IMR-90 (cell line): ENCODE results near the gene TENT4B. TPM values are rescaled to one million over a fixed set of nuclear protein-coding genes. Genes with fewer than 3 reads are reported as not detected.

Source experiments
- ATAC-seq: fragments of 200-7000 bp; cut with Tn5 transposase; 2 replicates; pipeline ENCODE4 v1.9.1; 2020; ENCODE audit warnings: low read depth, mild to moderate bottlenecking, moderate library complexity
- BruUV-seq: library from RNA; stranded (reverse); fragments of 400-500 nt; replicated peaks from 2 replicates; lab custom pipeline; 2021; lab: Mats Ljungman, UMichigan
- CTCF ChIA-PET: fragments of 300-600 bp; formaldehyde crosslinking; extraction: SDS; loops from one replicate; lab custom pipeline; 2021; ENCODE audit warnings: antibody characterized with exemption; lab: Yijun Ruan, JAX
- POLR2A ChIA-PET: fragments of 300-600 bp; sonication (Branson Sonifier 250); formaldehyde crosslinking; loops from one replicate; lab custom pipeline; 2022; ENCODE audit warnings: antibody characterized with exemption; ENCODE audit not compliant: unreplicated experiment; lab: Charles Lee
- DNase-seq: peaks from one replicate; pipeline ENCODE4 v3.0.0; 2013
- H2AFZ ChIP-seq: replicated peaks from 2 replicates; pipeline ENCODE3; 2013; ENCODE audit warnings: low read length, mild to moderate bottlenecking; ENCODE audit not compliant: poor library complexity
- H2AK5ac ChIP-seq: 2 replicates; pipeline ENCODE4 v1.6.1; 2013; ENCODE audit warnings: low read depth, low read length, inconsistent platforms
- H2AK9ac ChIP-seq: replicated peaks from 2 replicates; pipeline ENCODE3; 2013; ENCODE audit warnings: mild to moderate bottlenecking, low read depth, low read length, moderate library complexity; ENCODE audit not compliant: poor library complexity
- H2BK120ac ChIP-seq: 2 replicates; pipeline ENCODE4 v1.6.1; 2013; ENCODE audit warnings: low read depth, low read length, inconsistent platforms
- H2BK15ac ChIP-seq: 3 replicates; pipeline ENCODE4 v1.6.1; 2013; ENCODE audit warnings: low read depth, low read length, inconsistent platforms
- H2BK20ac ChIP-seq: 2 replicates; pipeline ENCODE4 v1.6.1; 2013; ENCODE audit warnings: low read depth, mild to moderate bottlenecking, inconsistent platforms, low read length, moderate library complexity
- H2BK5ac ChIP-seq: 2 replicates; pipeline ENCODE4 v1.6.1; 2013; ENCODE audit warnings: mild to moderate bottlenecking, low read depth, low read length, inconsistent platforms; ENCODE audit not compliant: poor library complexity, severe bottlenecking
- H3K14ac ChIP-seq: replicated peaks from 2 replicates; pipeline ENCODE4 v1.6.1; 2013; ENCODE audit warnings: low read depth, low read length, inconsistent platforms
- H3K18ac ChIP-seq: 2 replicates; pipeline ENCODE4 v1.6.1; 2013; ENCODE audit warnings: low read depth, low read length, control low read depth
- H3K23ac ChIP-seq: 2 replicates; pipeline ENCODE4 v1.6.1; 2013; ENCODE audit warnings: low read depth, low read length, inconsistent platforms
- H3K27ac ChIP-seq: 2 replicates; pipeline ENCODE4 v1.5.1; 2013; ENCODE audit warnings: mild to moderate bottlenecking, control low read depth, low read length; ENCODE audit not compliant: insufficient read depth
- H3K27me3 ChIP-seq: 2 replicates; pipeline ENCODE4 v1.6.1; 2013; ENCODE audit warnings: low read length; ENCODE audit not compliant: control insufficient read depth, insufficient read depth
- H3K36me3 ChIP-seq: 2 replicates; pipeline ENCODE4 v1.6.1; 2013; ENCODE audit warnings: low read length, mixed read lengths; ENCODE audit not compliant: control insufficient read depth, insufficient read depth
- H3K4ac ChIP-seq: 2 replicates; pipeline ENCODE4 v1.6.1; 2013; ENCODE audit warnings: low read depth, low read length, inconsistent platforms
- H3K4me1 ChIP-seq: 2 replicates; pipeline ENCODE4 v1.6.1; 2013; ENCODE audit warnings: low read length, mixed read lengths; ENCODE audit not compliant: control insufficient read depth, insufficient read depth
- H3K4me2 ChIP-seq: 2 replicates; pipeline ENCODE4 v1.6.1; 2013; ENCODE audit warnings: low read depth, mild to moderate bottlenecking, control low read depth, low read length, moderate library complexity
- H3K4me3 ChIP-seq: 2 replicates; pipeline ENCODE4 v1.5.1; 2013; ENCODE audit warnings: low read depth, mild to moderate bottlenecking, control low read depth, low read length, moderate library complexity; ENCODE audit not compliant: insufficient read depth
- H3K56ac ChIP-seq: 2 replicates; pipeline ENCODE4 v1.6.1; 2013; ENCODE audit warnings: low read length, inconsistent platforms; ENCODE audit not compliant: insufficient read depth; ENCODE audit errors: extremely low read depth
- H3K79me1 ChIP-seq, 2 experiments: 2 replicates each; pipeline ENCODE4 v1.6.1; 2013; ENCODE audit warnings: low read length in 2 of 2, inconsistent platforms in 1 of 2, low read depth in 1 of 2
- H3K9ac ChIP-seq: 2 replicates; pipeline ENCODE4 v1.6.1; 2013; ENCODE audit warnings: low read depth, low read length, control low read depth
- H3K9me1 ChIP-seq: 2 replicates; pipeline ENCODE4 v1.6.1; 2013; ENCODE audit warnings: low read length, inconsistent platforms; ENCODE audit not compliant: insufficient read depth
- H3K9me3 ChIP-seq: 2 replicates; pipeline ENCODE4 v1.6.1; 2013; ENCODE audit warnings: low read length; ENCODE audit not compliant: control insufficient read depth, insufficient read depth
- H4K20me1 ChIP-seq: 2 replicates; pipeline ENCODE4 v1.6.1; 2013; ENCODE audit warnings: low read length, inconsistent platforms; ENCODE audit not compliant: insufficient read depth
- H4K5ac ChIP-seq: 2 replicates; pipeline ENCODE4 v1.6.1; 2013; ENCODE audit warnings: mild to moderate bottlenecking, low read depth, low read length, control low read depth
- H4K8ac ChIP-seq, 2 experiments: 2 replicates each; pipeline ENCODE4 v1.6.1; 2013; ENCODE audit warnings: low read depth in 2 of 2, low read length in 2 of 2, control low read depth in 1 of 2, inconsistent platforms in 1 of 2
- H4K91ac ChIP-seq: 2 replicates; pipeline ENCODE4 v1.6.1; 2013; ENCODE audit warnings: low read depth, low read length, inconsistent platforms; ENCODE audit not compliant: insufficient read depth
- CEBPB ChIP-seq: IDR thresholded peaks from 2 replicates; pipeline ENCODE4 v1.6.1; 2012; ENCODE audit warnings: low read depth, low read length, improper control_type of control experiment
- ELK1 ChIP-seq: fragments of 150-350 bp; IDR thresholded peaks from 2 replicates; pipeline ENCODE4 v1.6.1; 2016; ENCODE audit warnings: low read depth, mild to moderate bottlenecking, low read length, moderate library complexity, borderline replicate concordance
- MXI1 ChIP-seq: IDR thresholded peaks from 2 replicates; pipeline ENCODE4 v1.6.1; 2012; ENCODE audit warnings: low read depth, mild to moderate bottlenecking, low read length, moderate library complexity, borderline replicate concordance
- WGBS, 2 experiments: methylation state at CpG; one replicate each; pipeline versions ENCODE4 v1.1.5 to v1.1.7; 2013; ENCODE audit warnings: missing lambda C conversion rate in 2 of 2; ENCODE audit not compliant: insufficient read length in 1 of 2; ENCODE audit errors: extremely low coverage in 2 of 2; 5-methylcytosine and 5-hydroxymethylcytosine counted together
- dilution Hi-C: fragments of 300-500 bp; cut with HindIII; formaldehyde crosslinking; loops from one replicate; pipeline ENCODE4 v1.14.3; 2018; ENCODE audit warnings: low sequenced_read_pairs; ENCODE audit not compliant: unreplicated experiment
- in situ Hi-C: fragments of 300-500 bp; cut with MboI; formaldehyde crosslinking; loops from 3 replicates; pipeline ENCODE4 v1.14.3; 2019; ENCODE audit warnings: low sequenced_read_pairs, inconsistent platforms, mixed read lengths
- intact Hi-C: fragments of 100-400 bp; cut with micrococcal nuclease; formaldehyde crosslinking; loops from 2 replicates; pipeline ENCODE4 v1.10.0; 2022
- polyA plus RNA-seq, 3 experiments: library from polyadenylated mRNA; depleted of rRNA; stranded (reverse); fragments of >200 nt; gene quantifications; 2 replicates each; pipeline ENCODE4 v1.2.3, GENCODE V29; 2012; ENCODE audit warnings: low replicate concordance in 1 of 3
- total RNA-seq: library from RNA; depleted of rRNA; stranded (reverse); fragments of >200 nt; gene quantifications from 2 replicates; pipeline ENCODE4 v1.2.3, GENCODE V29; 2012

TENT4B gene
- total and polyA plus RNA-seq, 2 of the 4 experiments (the other 2 are of a cell fraction) = 4.1 to 7.0 TPM

DNA sequence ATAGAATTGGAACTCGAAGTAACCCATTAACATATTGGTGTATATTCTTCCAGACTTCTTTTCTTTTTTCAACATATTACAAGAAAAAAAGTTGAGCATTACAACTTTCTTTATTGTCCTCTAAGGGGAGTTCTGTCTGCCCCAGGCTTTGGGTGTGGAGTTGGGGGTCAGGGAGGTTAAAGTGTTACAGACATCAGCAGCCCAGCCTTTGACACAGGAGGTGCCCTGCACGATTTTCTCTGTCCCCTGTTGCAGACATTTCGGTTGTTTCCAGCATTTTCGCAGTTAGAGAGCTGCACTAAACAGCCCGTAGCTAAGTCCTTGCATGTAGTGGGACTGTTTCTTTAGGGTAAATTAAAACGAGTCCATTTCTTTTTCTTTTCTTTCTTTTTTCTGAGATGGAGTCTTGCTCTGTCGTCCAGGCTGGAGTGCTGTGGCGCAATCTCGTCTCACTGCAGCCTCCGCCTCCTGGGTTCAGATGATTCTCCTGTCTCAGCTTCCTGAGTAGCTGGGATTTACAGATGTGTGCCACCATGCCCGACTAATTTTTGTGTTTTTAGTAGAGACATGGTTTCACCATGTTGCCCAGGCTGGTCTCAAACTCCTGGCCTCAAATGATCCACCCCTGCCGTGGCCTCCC is 99.9 kb downstream of the TENT4B start:
- no peak overlapping the region for H2AK5ac ChIP-seq
- no peak overlapping the region for H3K4me2 ChIP-seq
- CTCF ChIA-PET = no interaction called here
- H3K27ac ChIP-seq = no peak overlapping the region
- H3K36me3 ChIP-seq = no peaks in the 10 kb centered on the region
- TF ChIP-seq CEBPB (0 out of 2 replicates have a peak, but pooled peaks have one; percentile 20), MXI1 (no peak), ELK1 (no peak)
- 91% methylated on average over 4 of the region's 12 CpGs; no CpG with 5 or more reads in 1 of the 2 experiments for WGBS, 2 experiments
- peaks cover 26% of the 10 kb centered on the region for H3K27me3 ChIP-seq
- H3K23ac ChIP-seq = no peak overlapping the region
- H3K9me3 ChIP-seq = no peaks in the 10 kb centered on the region
- H2BK5ac ChIP-seq = no peak overlapping the region
- no peak overlapping the region for H4K8ac ChIP-seq
- H2AK9ac ChIP-seq = no peak overlapping the region
- peaks cover 6% of the 10 kb centered on the region for H3K4me1 ChIP-seq
- no TSS peak for BruUV-seq
- no peak overlapping the region for H2BK20ac ChIP-seq
- no peak overlapping the region for H4K91ac ChIP-seq
- intact Hi-C loops = no loop called here
- ATAC-seq (no peak), DNase-seq (no peak)
- no peaks in the 10 kb centered on the region for H3K79me1 ChIP-seq
- no peak overlapping the region for H4K5ac ChIP-seq
- in situ Hi-C loops = no loop called here
- H3K9ac ChIP-seq = no peak overlapping the region
- no peak overlapping the region for H3K4me3 ChIP-seq
- POLR2A ChIA-PET = no interaction called here
- no peak overlapping the region for H3K4ac ChIP-seq
- H2BK15ac ChIP-seq = no peak overlapping the region
- H3K14ac ChIP-seq = no peak overlapping the region
- H3K56ac ChIP-seq = no peak overlapping the region
- peaks cover 4% of the 10 kb centered on the region; the same call in 1 of the 2 replicates for H3K9me1 ChIP-seq
- dilution Hi-C loops = no loop called here
- H4K20me1 ChIP-seq = no peaks in the 10 kb centered on the region; the same call in 1 of the 2 replicates
- H2BK120ac ChIP-seq = no peak overlapping the region
- no peak overlapping the region for H2AFZ ChIP-seq
- H3K18ac ChIP-seq = no peak overlapping the region
